Measurements from ENCODE around the gene CDK6.

- TF ChIP-seq, protein P1, sequence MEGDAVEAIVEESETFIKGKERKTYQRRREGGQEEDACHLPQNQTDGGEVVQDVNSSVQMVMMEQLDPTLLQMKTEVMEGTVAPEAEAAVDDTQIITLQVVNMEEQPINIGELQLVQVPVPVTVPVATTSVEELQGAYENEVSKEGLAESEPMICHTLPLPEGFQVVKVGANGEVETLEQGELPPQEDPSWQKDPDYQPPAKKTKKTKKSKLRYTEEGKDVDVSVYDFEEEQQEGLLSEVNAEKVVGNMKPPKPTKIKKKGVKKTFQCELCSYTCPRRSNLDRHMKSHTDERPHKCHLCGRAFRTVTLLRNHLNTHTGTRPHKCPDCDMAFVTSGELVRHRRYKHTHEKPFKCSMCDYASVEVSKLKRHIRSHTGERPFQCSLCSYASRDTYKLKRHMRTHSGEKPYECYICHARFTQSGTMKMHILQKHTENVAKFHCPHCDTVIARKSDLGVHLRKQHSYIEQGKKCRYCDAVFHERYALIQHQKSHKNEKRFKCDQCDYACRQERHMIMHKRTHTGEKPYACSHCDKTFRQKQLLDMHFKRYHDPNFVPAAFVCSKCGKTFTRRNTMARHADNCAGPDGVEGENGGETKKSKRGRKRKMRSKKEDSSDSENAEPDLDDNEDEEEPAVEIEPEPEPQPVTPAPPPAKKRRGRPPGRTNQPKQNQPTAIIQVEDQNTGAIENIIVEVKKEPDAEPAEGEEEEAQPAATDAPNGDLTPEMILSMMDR (conservative IDR thresholded peaks at IDR 0.05; ENCODE audit: low read depth, low read length): no peak
- no peak for TF ChIP-seq EZH2 (IDR thresholded peaks at IDR 0.05; ENCODE audit: low read length, unreplicated experiment)
Measured at GRCh38 chr7:92793656-92794205, 42.6 kb downstream of the CDK6 start.
